ENCODE results near the gene SYNM. TPM values are rescaled to one million over a fixed set of nuclear protein-coding genes. Genes with fewer than 3 reads are reported as not detected.

SYNM gene
- total and polyA plus RNA-seq, 5 donors from 2014 or later: 0.13 to 1.8 (median 0.41) TPM; not detected in 2

- no peaks in the 10 kb centered on the region for H3K9me3 ChIP-seq (ENCODE audit: control insufficient read depth in 2 of 2, low read length in 2 of 2)
- no peaks in the 10 kb centered on the region for H3K4me1 ChIP-seq (ENCODE audit: control insufficient read depth, insufficient read depth, low read length, poor library complexity, severe bottlenecking)
- H3K9me3 Mint-ChIP-seq: peaks cover 0 to 2% (median 0%) of the 10 kb centered on the region in 7 donors
- no peak overlapping the region for H3K27ac ChIP-seq (ENCODE audit: insufficient read depth, low read length, poor library complexity, severe bottlenecking)
- H3K27me3 ChIP-seq (ENCODE audit: control insufficient read depth, insufficient read depth, low read length): peaks cover 5% of the 10 kb centered on the region
- peaks cover 0 to 5% (median under 1%) of the 10 kb centered on the region in 4 donors for H3K4me1 Mint-ChIP-seq
- H3K36me3 Mint-ChIP-seq: no peaks in the 10 kb centered on the region
- no peaks in the 10 kb centered on the region for H3K36me3 ChIP-seq (ENCODE audit: control insufficient read depth, insufficient read depth, low read length)
- H3K27me3 Mint-ChIP-seq: peaks cover 29% of the 10 kb centered on the region
- ATAC-seq (ENCODE audit: low read depth in 2 of 2) (no peak), DNase-seq (no peak)
- no peak overlapping the region for H3K4me3 ChIP-seq (ENCODE audit: low read depth, low read length)
- no peak overlapping the region for H3K4me3 Mint-ChIP-seq
- H3K27ac Mint-ChIP-seq: peak overlapping the region in 1 of 3 donors; percentile 20
These were observed 7.9 kb upstream of the SYNM start for GRCh38 chr15:99096894-99097426.

- DNase-seq (no peak), ATAC-seq (ENCODE audit: low read depth in 2 of 2) (no peak)
- no peak overlapping the region for H3K4me3 Mint-ChIP-seq
- H3K27ac ChIP-seq (ENCODE audit: insufficient read depth, low read length, poor library complexity, severe bottlenecking): no peak overlapping the region
- peaks cover 0 to 5% (median under 1%) of the 10 kb centered on the region in 4 donors for H3K4me1 Mint-ChIP-seq
- no peaks in the 10 kb centered on the region for H3K4me1 ChIP-seq (ENCODE audit: control insufficient read depth, insufficient read depth, low read length, poor library complexity, severe bottlenecking)
- H3K9me3 ChIP-seq (ENCODE audit: control insufficient read depth in 2 of 2, low read length in 2 of 2): no peaks in the 10 kb centered on the region
- no peaks in the 10 kb centered on the region for H3K36me3 ChIP-seq (ENCODE audit: control insufficient read depth, insufficient read depth, low read length)
- H3K27me3 Mint-ChIP-seq: peaks cover 36% of the 10 kb centered on the region
- H3K9me3 Mint-ChIP-seq: peaks cover 0 to 2% (median 0%) of the 10 kb centered on the region in 7 donors
- H3K36me3 Mint-ChIP-seq: no peaks in the 10 kb centered on the region
- H3K4me3 ChIP-seq (ENCODE audit: low read depth, low read length): no peak overlapping the region
- peaks cover 10% of the 10 kb centered on the region for H3K27me3 ChIP-seq (ENCODE audit: control insufficient read depth, insufficient read depth, low read length)
- no peak overlapping the region for H3K27ac Mint-ChIP-seq
These were observed 7.2 kb upstream of the SYNM start for GRCh38 chr15:99097441-99098410.

- DNase-seq: no peak
- Mint-ChIP-seq H3K36me3 (no peaks in the 10 kb centered on the region), H3K27ac (no peak overlapping the region), H3K4me1 (peaks cover 0 to 5% (median under 1%) of the 10 kb centered on the region in 4 donors), H3K9me3 (peaks cover 0 to 2% (median 0%) of the 10 kb centered on the region in 7 donors), H3K27me3 (peaks cover 39% of the 10 kb centered on the region), H3K4me3 (no peak overlapping the region)
- no peak for ATAC-seq (ENCODE audit: low read depth in 2 of 2)
- no peaks in the 10 kb centered on the region for H3K9me3 ChIP-seq (ENCODE audit: control insufficient read depth in 2 of 2, low read length in 2 of 2)
- H3K27ac ChIP-seq (ENCODE audit: insufficient read depth, low read length, poor library complexity, severe bottlenecking): no peak overlapping the region
- H3K4me1 ChIP-seq (ENCODE audit: control insufficient read depth, insufficient read depth, low read length, poor library complexity, severe bottlenecking): no peaks in the 10 kb centered on the region
- H3K4me3 ChIP-seq (ENCODE audit: low read depth, low read length): no peak overlapping the region
- H3K36me3 ChIP-seq (ENCODE audit: control insufficient read depth, insufficient read depth, low read length): no peaks in the 10 kb centered on the region
- H3K27me3 ChIP-seq (ENCODE audit: control insufficient read depth, insufficient read depth, low read length): peaks cover 13% of the 10 kb centered on the region
These were observed 6.5 kb upstream of the SYNM start for GRCh38 chr15:99098426-99098825.

GRCh38 chr15:99098991-99099390 is 5.9 kb upstream of the SYNM start:
- Histone ChIP-seq H3K27me3 (ENCODE audit: control insufficient read depth, insufficient read depth, low read length) (peaks cover 14% of the 10 kb centered on the region), H3K4me1 (ENCODE audit: control insufficient read depth, insufficient read depth, low read length, poor library complexity, severe bottlenecking) (no peaks in the 10 kb centered on the region), H3K27ac (ENCODE audit: insufficient read depth, low read length, poor library complexity, severe bottlenecking) (no peak overlapping the region), H3K36me3 (ENCODE audit: control insufficient read depth, insufficient read depth, low read length) (no peaks in the 10 kb centered on the region), H3K4me3 (ENCODE audit: low read depth, low read length) (no peak overlapping the region), H3K9me3 (ENCODE audit: control insufficient read depth in 2 of 2, low read length in 2 of 2) (no peaks in the 10 kb centered on the region)
- H3K9me3 Mint-ChIP-seq: peaks cover 0 to 2% (median 0%) of the 10 kb centered on the region in 7 donors
- ATAC-seq (ENCODE audit: low read depth in 2 of 2): no peak
- H3K27me3 Mint-ChIP-seq: peaks cover 44% of the 10 kb centered on the region
- no peak for DNase-seq
- H3K36me3 Mint-ChIP-seq: no peaks in the 10 kb centered on the region
- no peak overlapping the region for H3K4me3 Mint-ChIP-seq
- H3K4me1 Mint-ChIP-seq: peaks cover 0 to 5% (median under 1%) of the 10 kb centered on the region in 4 donors
- no peak overlapping the region for H3K27ac Mint-ChIP-seq

GRCh38 chr15:99099661-99100060 is 5.2 kb upstream of the SYNM start:
- no peak for DNase-seq
- H3K27me3 Mint-ChIP-seq: peaks cover 42% of the 10 kb centered on the region
- H3K9me3 ChIP-seq (ENCODE audit: control insufficient read depth in 2 of 2, low read length in 2 of 2): no peaks in the 10 kb centered on the region
- H3K27ac Mint-ChIP-seq: no peak overlapping the region
- H3K27me3 ChIP-seq (ENCODE audit: control insufficient read depth, insufficient read depth, low read length): peaks cover 14% of the 10 kb centered on the region
- no peak for ATAC-seq (ENCODE audit: low read depth in 2 of 2)
- H3K4me1 Mint-ChIP-seq: peaks cover 0 to 5% (median under 1%) of the 10 kb centered on the region in 4 donors
- no peaks in the 10 kb centered on the region for H3K4me1 ChIP-seq (ENCODE audit: control insufficient read depth, insufficient read depth, low read length, poor library complexity, severe bottlenecking)
- H3K36me3 Mint-ChIP-seq: no peaks in the 10 kb centered on the region
- no peak overlapping the region for H3K4me3 ChIP-seq (ENCODE audit: low read depth, low read length)
- no peaks in the 10 kb centered on the region for H3K36me3 ChIP-seq (ENCODE audit: control insufficient read depth, insufficient read depth, low read length)
- H3K27ac ChIP-seq (ENCODE audit: insufficient read depth, low read length, poor library complexity, severe bottlenecking): no peak overlapping the region
- peaks cover 0 to 2% (median 0%) of the 10 kb centered on the region in 7 donors for H3K9me3 Mint-ChIP-seq
- H3K4me3 Mint-ChIP-seq: no peak overlapping the region

GRCh38 chr15:99100245-99101173 is 4.4 kb upstream of the SYNM start:
- Histone ChIP-seq H3K27ac (ENCODE audit: insufficient read depth, low read length, poor library complexity, severe bottlenecking) (no peak overlapping the region), H3K36me3 (ENCODE audit: control insufficient read depth, insufficient read depth, low read length) (no peaks in the 10 kb centered on the region), H3K27me3 (ENCODE audit: control insufficient read depth, insufficient read depth, low read length) (peaks cover 14% of the 10 kb centered on the region), H3K4me3 (ENCODE audit: low read depth, low read length) (no peak overlapping the region), H3K4me1 (ENCODE audit: control insufficient read depth, insufficient read depth, low read length, poor library complexity, severe bottlenecking) (no peaks in the 10 kb centered on the region), H3K9me3 (ENCODE audit: control insufficient read depth in 2 of 2, low read length in 2 of 2) (no peaks in the 10 kb centered on the region)
- Mint-ChIP-seq H3K4me3 (peak overlapping the region in 1 of 4 donors; percentile 31), H3K9me3 (peaks cover 0 to 2% (median 0%) of the 10 kb centered on the region in 7 donors), H3K27ac (no peak overlapping the region), H3K27me3 (peaks cover 43% of the 10 kb centered on the region), H3K4me1 (peaks cover 0 to 5% (median under 1%) of the 10 kb centered on the region in 4 donors), H3K36me3 (no peaks in the 10 kb centered on the region)
- peak in 1 of 3 donors; percentile 38 for DNase-seq
- ATAC-seq (ENCODE audit: low read depth in 2 of 2): peak in 1 of 2 donors; percentile 35

GRCh38 chr15:99101501-99101900 is 3.4 kb upstream of the SYNM start:
- Histone ChIP-seq H3K27me3 (ENCODE audit: control insufficient read depth, insufficient read depth, low read length) (peaks cover 14% of the 10 kb centered on the region), H3K4me3 (ENCODE audit: low read depth, low read length) (no peak overlapping the region), H3K36me3 (ENCODE audit: control insufficient read depth, insufficient read depth, low read length) (no peaks in the 10 kb centered on the region), H3K27ac (ENCODE audit: insufficient read depth, low read length, poor library complexity, severe bottlenecking) (no peak overlapping the region), H3K9me3 (ENCODE audit: control insufficient read depth in 2 of 2, low read length in 2 of 2) (no peaks in the 10 kb centered on the region), H3K4me1 (ENCODE audit: control insufficient read depth, insufficient read depth, low read length, poor library complexity, severe bottlenecking) (no peaks in the 10 kb centered on the region)
- Mint-ChIP-seq H3K9me3 (peaks cover 0 to 3% (median 0%) of the 10 kb centered on the region in 7 donors), H3K27me3 (peaks cover 48% of the 10 kb centered on the region), H3K4me3 (peak overlapping the region in 1 of 4 donors; percentile 73), H3K4me1 (peaks cover 0 to 9% (median 1%) of the 10 kb centered on the region in 4 donors), H3K36me3 (no peaks in the 10 kb centered on the region), H3K27ac (no peak overlapping the region)
- DNase-seq (no peak), ATAC-seq (ENCODE audit: low read depth in 2 of 2) (no peak)

Data from CD4-positive, CD25-positive, alpha-beta regulatory T cell (primary cell).